COLO668 (cell line): Measurements from ENCODE around the gene TSPYL4.

ENCODE experiments used
- DNase-seq: peaks from one replicate; lab custom pipeline; 2025; ENCODE audit not compliant: unreplicated experiment; lab: John Stamatoyannopoulos, UW

TSPYL4 gene

GRCh38 chr6:116271149-116271708 is 17.4 kb upstream of the TSPYL4 start:
- no peak for DNase-seq

GRCh38 chr6:116268589-116269293 is 14.9 kb upstream of the TSPYL4 start:
- DNase-seq = no peak

GRCh38 chr6:116267836-116268588 is 14.1 kb upstream of the TSPYL4 start:
- DNase-seq = no peak

DNA sequence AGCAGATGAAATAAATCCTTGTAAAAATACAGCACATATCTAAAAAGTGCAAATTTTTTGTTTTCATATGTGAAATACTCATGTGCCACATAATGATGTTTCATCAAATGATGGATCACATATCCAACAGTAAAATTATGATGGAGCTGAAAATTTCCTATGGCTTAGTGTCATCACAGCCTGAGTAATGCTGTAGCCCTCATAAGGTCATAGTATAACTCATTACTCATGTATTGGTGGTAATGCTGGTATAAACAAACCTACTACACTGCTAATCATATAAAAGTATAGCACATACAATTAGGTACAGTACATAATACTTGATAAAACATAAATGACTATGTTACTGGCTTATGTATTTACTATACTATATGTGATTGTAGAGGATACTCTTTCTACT is 12.9 kb upstream of the TSPYL4 start:
- DNase-seq = no peak

GRCh38 chr6:116265041-116265829 is 11.4 kb upstream of the TSPYL4 start:
- DNase-seq = no peak

DNA sequence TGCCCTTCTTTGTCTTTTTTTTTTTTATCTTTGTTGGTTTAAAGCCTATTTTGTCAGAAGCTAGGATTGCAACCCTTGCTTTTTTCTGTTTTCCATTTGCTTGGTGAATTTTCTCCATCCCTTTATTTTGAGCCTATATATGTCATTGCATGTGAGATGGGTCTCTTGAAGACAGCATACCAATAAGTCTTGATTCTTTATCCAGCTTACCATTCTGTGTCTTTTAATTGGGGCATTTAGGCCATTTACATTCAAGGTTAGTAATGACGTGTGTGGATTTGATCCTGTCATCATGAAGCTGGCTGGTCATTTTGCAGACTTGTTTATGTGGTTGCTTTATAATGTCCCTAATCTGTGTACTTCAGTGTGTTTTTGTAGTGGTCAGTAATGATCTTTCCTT is 9.5 kb upstream of the TSPYL4 start:
- no peak for DNase-seq

DNA sequence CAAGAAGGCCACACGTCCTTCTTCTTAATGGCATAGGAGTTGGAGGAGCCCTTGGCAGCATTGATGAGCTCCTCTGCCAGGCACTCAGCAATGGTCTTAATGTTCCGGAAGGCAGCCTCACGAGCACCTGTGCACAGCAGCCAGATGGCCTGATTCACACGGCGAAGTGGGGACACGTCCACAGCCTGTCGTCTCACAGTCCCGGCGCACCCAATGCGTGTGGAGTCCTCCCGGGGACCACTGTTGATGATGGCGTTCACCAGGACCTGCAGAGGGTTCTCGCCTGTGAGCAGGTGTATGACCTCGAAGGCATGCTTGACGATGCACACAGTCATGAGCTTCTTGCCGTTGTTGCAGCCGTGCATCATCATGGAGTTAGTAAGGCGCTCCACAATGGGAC is 4.6 kb upstream of the TSPYL4 start:
- no peak for DNase-seq

GRCh38 chr6:116256694-116257093 is 2.8 kb upstream of the TSPYL4 start:
- no peak for DNase-seq

- no peak for DNase-seq
These were observed 1.4 kb upstream of the TSPYL4 start for GRCh38 chr6:116255246-116255800.

GRCh38 chr6:116254297-116255056 is 602 bp upstream of the TSPYL4 start:
- DNase-seq = no peak

- no peak for DNase-seq
These were observed 729 bp downstream of the TSPYL4 start for GRCh38 chr6:116253188-116253504.

GRCh38 chr6:116251568-116252384 is 2.1 kb downstream of the TSPYL4 start:
- DNase-seq = no peak

DNA sequence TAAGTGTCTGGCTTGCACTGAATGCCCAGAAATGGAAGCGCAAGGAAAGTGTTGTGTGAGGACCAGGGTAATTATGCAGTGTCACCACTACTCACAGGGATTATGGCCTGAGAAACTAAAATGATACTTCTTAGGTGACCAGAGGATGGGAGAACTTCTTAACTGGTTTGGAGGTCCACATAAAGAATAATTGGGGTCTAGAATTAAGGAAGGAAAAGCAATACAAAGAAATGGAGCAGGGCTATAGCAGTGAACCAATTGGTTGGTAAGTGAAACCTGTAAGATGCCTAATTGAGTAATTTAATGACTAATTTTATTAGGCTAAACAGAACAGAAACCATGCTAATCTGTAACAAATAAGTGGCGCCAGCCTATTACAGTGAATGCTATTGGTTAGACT is 5.3 kb downstream of the TSPYL4 start:
- DNase-seq = no peak

- DNase-seq = no peak
These were observed 6.6 kb downstream of the TSPYL4 start for GRCh38 chr6:116247285-116247684.

DNA sequence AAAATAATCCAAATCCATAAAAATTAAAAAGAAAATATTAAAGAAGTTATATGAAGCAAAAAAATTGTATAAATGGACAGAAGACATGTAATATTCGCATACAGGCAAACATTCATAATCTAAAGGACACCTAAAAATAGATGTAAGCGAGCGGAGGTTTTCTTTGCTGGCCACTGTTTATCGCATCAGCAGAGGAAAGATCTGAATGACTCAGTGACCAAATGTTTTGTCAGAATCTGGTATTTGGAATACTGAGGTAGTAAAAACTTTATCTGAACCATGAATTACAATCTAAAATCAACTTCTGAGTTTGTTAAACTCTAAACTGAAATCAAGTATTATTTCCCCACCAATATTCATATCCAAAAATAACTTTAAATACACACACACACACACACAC is 7.8 kb downstream of the TSPYL4 start:
- no peak for DNase-seq

- no peak for DNase-seq
These were observed 9.6 kb downstream of the TSPYL4 start for GRCh38 chr6:116244284-116244683.

DNA sequence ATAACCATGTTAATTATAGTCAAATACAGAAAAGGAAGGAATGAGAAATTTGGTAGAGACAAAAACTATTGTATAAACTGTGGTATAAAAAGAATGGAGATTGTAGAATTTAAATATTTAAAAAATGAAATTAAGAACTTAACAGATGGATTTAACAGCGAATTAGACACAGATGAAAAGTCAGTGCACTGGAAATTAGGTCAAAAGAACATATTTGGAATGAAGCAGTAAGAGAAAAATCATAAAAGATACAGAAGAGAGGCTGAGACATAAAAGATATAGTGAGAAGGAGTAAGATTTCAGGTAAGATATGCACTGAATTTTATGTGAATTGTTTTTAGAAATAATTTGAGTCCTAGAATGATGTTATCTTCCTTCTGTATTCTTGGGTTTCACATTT is 14.0 kb downstream of the TSPYL4 start:
- DNase-seq = no peak

DNA sequence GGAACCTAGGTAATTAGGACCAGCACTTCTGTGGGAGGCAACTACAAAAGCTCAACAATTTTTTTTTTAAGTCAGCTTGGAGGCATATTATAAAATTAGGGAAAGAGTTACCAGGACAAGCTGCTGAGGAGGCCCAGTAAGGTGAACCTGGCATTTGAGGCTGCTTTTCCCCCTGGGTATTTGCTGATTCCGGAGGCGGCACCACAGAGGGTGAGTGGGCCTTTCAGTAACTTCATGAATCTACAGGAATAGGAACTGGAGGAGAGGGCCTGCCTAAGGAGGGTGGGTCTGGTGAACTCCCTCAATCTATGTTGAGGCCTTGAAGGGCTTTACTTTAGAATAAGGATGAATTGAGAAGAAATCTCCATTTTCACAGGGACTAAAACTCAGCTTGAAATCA is 14.6 kb downstream of the TSPYL4 start:
- DNase-seq = no peak

DNA sequence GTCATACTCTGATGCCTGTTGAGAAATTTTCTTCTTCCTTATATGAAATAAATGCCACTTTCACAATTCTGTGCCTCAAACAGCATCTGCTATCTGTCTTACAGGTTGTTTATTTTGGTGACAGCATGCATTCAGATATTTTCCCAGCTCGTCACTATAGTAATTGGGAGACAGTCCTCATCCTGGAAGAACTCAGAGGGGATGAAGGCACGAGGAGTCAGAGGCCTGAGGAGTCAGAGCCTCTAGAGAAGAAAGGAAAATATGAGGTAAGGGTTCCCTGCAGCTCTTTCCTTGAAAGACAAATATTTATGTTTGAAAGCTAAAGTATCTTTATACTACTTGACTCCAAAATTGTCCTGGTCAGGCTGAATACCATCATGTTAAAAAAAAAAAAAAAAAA is 15.8 kb downstream of the TSPYL4 start:
- no peak for DNase-seq

GRCh38 chr6:116234689-116235088 is 19.2 kb downstream of the TSPYL4 start:
- DNase-seq = no peak
